ENCODE results near the gene VPS18.

- TF ChIP-seq EZH2 (IDR thresholded peaks at IDR 0.05; ENCODE audit: insufficient read depth, low read length) = no peak
- no peak for TF ChIP-seq CTCF (IDR thresholded peaks at IDR 0.05; ENCODE audit: insufficient read depth, low read depth, low read length)
These were observed 16.9 kb downstream of the VPS18 start for GRCh38 chr15:40911141-40911540.

Measured in astrocyte (in vitro differentiated cells and primary cell).